ENCODE data around the gene IL22RA2. TPM values are rescaled to one million over a fixed set of nuclear protein-coding genes. Genes with fewer than 3 reads are reported as not detected.

Gene IL22RA2
- total RNA-seq, 1 experiment from 2014 or later: not detected

DNA sequence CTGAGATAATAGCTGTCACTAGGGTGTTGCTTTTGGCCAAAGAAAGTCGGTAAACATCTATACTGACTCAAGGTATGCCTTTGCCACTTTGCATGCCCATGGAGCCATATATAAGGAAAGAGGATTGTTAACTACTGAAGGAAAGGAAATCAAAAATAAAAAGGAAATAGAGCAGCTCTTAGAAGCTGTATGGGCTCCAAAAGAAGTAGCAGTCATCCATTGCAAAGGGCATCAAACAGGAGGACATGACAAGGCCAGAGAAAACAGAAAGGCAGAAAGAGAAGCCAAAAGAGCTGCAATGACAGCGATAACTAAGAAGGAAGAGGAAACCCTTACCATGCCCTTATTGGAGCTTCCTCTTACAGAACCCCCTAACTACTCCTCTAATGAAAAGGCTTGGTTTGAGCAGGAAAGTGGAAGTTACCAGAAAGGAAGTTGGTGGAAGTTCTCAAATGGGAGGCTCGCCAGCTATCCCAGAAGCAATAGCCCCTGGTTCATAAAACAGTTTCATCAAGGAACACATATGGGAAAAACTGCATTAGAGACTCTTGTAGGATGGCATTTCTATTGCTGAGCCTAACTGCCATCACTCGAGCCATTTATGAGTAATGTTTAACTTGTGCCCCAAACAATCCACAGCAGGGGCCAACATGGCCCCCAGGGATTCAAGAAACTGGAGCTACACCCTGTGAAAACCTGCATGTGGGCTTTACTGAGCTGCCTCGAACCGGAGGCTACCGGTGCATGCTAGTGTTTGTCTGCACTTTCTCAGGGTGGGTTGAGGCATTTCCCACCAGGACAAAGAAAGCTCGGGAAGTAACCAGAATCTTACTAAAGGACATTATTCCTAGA lies 7.0 kb downstream of the IL22RA2 start:
- Mint-ChIP-seq H3K36me3 (peaks cover 72% of the 10 kb centered on the region), H3K9me3 (peaks cover 91% of the 10 kb centered on the region), H3K4me1 (peaks cover 13% of the 10 kb centered on the region), H3K4me3 (no peak overlapping the region), H3K27ac (no peak overlapping the region), H3K27me3 (ENCODE audit: low read depth) (peaks cover 23% of the 10 kb centered on the region)
- ATAC-seq (no peak), DNase-seq (ENCODE audit: low spot score) (no peak)
- CTCF ChIA-PET: interaction anchor here (0.9 kb wide), 1 partner anchor 90 kb away, joined by 3 read pairs; no protein-coding TSS in a partner anchor
- POLR2A ChIA-PET: no interaction called here
- TF ChIP-seq CREM (CRISPR knock-in tag; IDR thresholded peaks at IDR 0.05) (no peak), ZNF232 (CRISPR knock-in tag; IDR thresholded peaks at IDR 0.05) (no peak), NR3C1 (CRISPR knock-in tag; conservative IDR thresholded peaks at IDR 0.05; ENCODE audit: low read depth) (no peak), RORB (CRISPR knock-in tag; IDR thresholded peaks at IDR 0.05) (no peak), OVOL2 (CRISPR knock-in tag; IDR thresholded peaks at IDR 0.05; ENCODE audit: borderline replicate concordance) (no peak), ELF4 (CRISPR knock-in tag; IDR thresholded peaks at IDR 0.05; ENCODE audit: low read depth) (no peak), ETV6 (CRISPR knock-in tag; IDR thresholded peaks at IDR 0.05) (no peak)
- TF ChIP-seq, protein P1, sequence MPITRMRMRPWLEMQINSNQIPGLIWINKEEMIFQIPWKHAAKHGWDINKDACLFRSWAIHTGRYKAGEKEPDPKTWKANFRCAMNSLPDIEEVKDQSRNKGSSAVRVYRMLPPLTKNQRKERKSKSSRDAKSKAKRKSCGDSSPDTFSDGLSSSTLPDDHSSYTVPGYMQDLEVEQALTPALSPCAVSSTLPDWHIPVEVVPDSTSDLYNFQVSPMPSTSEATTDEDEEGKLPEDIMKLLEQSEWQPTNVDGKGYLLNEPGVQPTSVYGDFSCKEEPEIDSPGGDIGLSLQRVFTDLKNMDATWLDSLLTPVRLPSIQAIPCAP (CRISPR knock-in tag; IDR thresholded peaks at IDR 0.05): no peak
- TF ChIP-seq, protein P2, sequence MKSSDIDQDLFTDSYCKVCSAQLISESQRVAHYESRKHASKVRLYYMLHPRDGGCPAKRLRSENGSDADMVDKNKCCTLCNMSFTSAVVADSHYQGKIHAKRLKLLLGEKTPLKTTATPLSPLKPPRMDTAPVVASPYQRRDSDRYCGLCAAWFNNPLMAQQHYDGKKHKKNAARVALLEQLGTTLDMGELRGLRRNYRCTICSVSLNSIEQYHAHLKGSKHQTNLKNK (CRISPR knock-in tag; IDR thresholded peaks at IDR 0.05): no peak

DNA sequence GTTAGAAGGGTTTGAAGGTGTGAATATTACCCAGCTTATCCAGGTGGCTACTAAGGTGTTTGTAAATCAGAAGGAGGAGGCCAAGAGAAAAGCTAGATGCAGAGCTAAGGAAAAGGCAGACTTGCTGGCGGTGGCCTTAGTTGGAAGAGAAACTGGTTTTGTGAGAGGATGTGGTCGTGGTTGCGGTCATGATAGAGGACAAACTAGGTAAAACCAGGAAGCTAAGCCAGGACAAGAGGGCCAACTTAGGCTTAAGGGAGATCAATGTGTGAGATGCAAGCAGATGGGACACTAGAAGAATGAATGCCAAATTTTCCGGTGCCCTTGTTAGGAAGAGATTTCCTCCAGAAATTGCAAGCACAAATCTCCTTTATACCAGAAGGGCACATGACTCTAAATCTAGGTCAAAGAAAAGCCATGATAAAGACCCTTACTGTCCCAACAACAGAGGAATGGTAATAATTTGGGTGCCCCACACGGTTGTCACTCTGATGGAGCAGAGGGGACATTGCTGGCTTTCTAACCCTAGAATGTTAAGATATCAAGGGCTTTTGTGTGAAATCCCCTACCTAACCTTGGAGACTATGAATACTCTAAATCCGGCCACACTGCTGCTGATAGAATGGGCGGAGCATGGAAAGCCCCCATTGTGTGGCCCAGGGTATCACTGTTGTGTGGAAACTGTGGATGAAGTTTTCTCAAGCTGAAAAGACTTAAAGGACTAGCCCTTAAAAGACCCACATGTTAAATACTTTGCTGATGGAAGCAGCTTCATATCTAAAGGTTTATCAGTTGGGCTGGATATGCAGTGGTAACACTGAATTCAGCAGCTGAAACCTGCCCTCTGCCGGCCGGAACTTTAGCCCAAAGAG lies 7.8 kb downstream of the IL22RA2 start:
- no peak for TF ChIP-seq CREB1 (CRISPR knock-in tag; IDR thresholded peaks at IDR 0.05)
- TF ChIP-seq, protein P3, sequence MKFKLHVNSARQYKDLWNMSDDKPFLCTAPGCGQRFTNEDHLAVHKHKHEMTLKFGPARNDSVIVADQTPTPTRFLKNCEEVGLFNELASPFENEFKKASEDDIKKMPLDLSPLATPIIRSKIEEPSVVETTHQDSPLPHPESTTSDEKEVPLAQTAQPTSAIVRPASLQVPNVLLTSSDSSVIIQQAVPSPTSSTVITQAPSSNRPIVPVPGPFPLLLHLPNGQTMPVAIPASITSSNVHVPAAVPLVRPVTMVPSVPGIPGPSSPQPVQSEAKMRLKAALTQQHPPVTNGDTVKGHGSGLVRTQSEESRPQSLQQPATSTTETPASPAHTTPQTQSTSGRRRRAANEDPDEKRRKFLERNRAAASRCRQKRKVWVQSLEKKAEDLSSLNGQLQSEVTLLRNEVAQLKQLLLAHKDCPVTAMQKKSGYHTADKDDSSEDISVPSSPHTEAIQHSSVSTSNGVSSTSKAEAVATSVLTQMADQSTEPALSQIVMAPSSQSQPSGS (CRISPR knock-in tag; IDR thresholded peaks at IDR 0.05; ENCODE audit: borderline replicate concordance, low read depth): no peak
- ChIA-PET CTCF (interaction anchor here (0.9 kb wide), 1 partner anchor 89 kb away, joined by 3 read pairs; no protein-coding TSS in a partner anchor), POLR2A (no interaction called here)
- no peak overlapping the region for H3K27ac Mint-ChIP-seq
- H3K27me3 Mint-ChIP-seq (ENCODE audit: low read depth): peaks cover 16% of the 10 kb centered on the region
- H3K9me3 Mint-ChIP-seq: peaks cover 95% of the 10 kb centered on the region
- ATAC-seq (no peak), DNase-seq (ENCODE audit: low spot score) (no peak)
- no peak overlapping the region for H3K4me3 Mint-ChIP-seq
- H3K36me3 Mint-ChIP-seq: peaks cover 73% of the 10 kb centered on the region
- peaks cover 5% of the 10 kb centered on the region for H3K4me1 Mint-ChIP-seq

GRCh38 chr6:137163732-137164318 lies 9.6 kb downstream of the IL22RA2 start:
- H3K4me1 Mint-ChIP-seq: no peaks in the 10 kb centered on the region
- H3K27ac Mint-ChIP-seq: no peak overlapping the region
- CTCF ChIA-PET: no interaction called here
- H3K27me3 Mint-ChIP-seq (ENCODE audit: low read depth): peaks cover 15% of the 10 kb centered on the region
- H3K36me3 Mint-ChIP-seq: peaks cover 63% of the 10 kb centered on the region
- DNase-seq (ENCODE audit: low spot score) (no peak), ATAC-seq (no peak)
- POLR2A ChIA-PET: no interaction called here
- no peak overlapping the region for H3K4me3 Mint-ChIP-seq
- peaks cover 91% of the 10 kb centered on the region for H3K9me3 Mint-ChIP-seq
- TF ChIP-seq FOXP1 (CRISPR knock-in tag; IDR thresholded peaks at IDR 0.05; ENCODE audit: borderline replicate concordance) (no peak), OVOL2 (CRISPR knock-in tag; IDR thresholded peaks at IDR 0.05; ENCODE audit: borderline replicate concordance) (no peak), ZNF671 (CRISPR knock-in tag; IDR thresholded peaks at IDR 0.05) (no peak), CBFB (CRISPR knock-in tag; IDR thresholded peaks at IDR 0.05; ENCODE audit: low read depth) (no peak), HMGA2 (CRISPR knock-in tag; IDR thresholded peaks at IDR 0.05) (no peak), ESRRA (CRISPR knock-in tag; IDR thresholded peaks at IDR 0.05; ENCODE audit: borderline replicate concordance) (no peak), RORB (CRISPR knock-in tag; IDR thresholded peaks at IDR 0.05) (no peak), ZNF532 (CRISPR knock-in tag; IDR thresholded peaks at IDR 0.05; ENCODE audit: borderline replicate concordance) (no peak), SP1 (CRISPR knock-in tag; conservative IDR thresholded peaks at IDR 0.05) (no peak), MXD4 (CRISPR knock-in tag; IDR thresholded peaks at IDR 0.05; ENCODE audit: borderline replicate concordance) (no peak)
- TF ChIP-seq, protein P2 (CRISPR knock-in tag; IDR thresholded peaks at IDR 0.05): no peak

All from WTC11 (cell line).